ENCODE results near the gene ASPHD1.

ASPHD1 gene

DNA sequence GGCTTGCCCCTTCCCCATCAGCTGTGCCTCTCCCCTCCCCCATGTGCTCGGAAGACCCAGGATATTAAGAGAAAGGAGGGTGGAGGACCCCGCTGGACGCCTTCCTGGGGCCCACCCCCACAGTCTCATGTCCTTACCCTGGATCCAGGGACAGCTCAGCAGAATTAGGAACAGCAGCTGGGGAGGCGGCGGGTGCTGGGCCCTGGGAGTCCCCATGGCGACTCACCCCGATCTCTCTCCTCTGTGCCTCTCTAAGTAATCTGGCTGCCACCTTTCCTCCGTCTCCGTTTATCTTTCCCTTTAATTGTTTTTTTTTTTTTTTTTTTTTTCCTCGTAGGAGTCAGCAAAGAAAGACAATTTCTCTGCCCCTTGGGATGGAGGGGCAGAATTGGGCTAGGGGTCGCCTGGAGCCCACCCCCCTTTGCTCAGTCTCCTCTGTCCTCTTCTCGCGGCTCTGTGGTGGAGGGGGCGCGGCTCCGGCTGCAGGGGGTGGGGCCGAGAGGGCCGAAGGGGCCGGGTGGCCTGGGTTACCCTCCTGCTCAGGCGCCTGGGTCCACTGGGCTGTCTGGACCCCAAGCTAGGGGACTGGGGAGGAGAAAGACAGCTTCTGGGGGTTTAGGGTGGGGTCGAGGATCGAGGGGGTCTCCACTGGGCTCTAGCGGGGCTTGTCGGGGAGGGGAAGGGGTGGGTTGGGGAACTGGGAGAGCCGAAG lies 1.3 kb upstream of the ASPHD1 start:
- Histone ChIP-seq H3K27ac (ENCODE audit: low read length) (no peak overlapping the region), H3K9ac (ENCODE audit: low read length in 2 of 2) (no peak overlapping the region), H3K4me1 (ENCODE audit: control insufficient read depth, insufficient read depth, low read length) (peaks cover 9% of the 10 kb centered on the region), H3K9me3 (ENCODE audit: control insufficient read depth in 2 of 2, low read length in 2 of 2) (no peaks in the 10 kb centered on the region), H3K36me3 (ENCODE audit: control insufficient read depth in 2 of 2, insufficient read depth in 2 of 2, low read length in 2 of 2) (no peaks in the 10 kb centered on the region), H3K4me3 (ENCODE audit: low read length in 2 of 2) (no peak overlapping the region), H3K27me3 (ENCODE audit: control insufficient read depth in 1 of 2, insufficient read depth in 2 of 2, low read length in 2 of 2) (peaks cover 19 to 21% of the 10 kb centered on the region in 2 donors)

- Histone ChIP-seq H3K4me1 (ENCODE audit: control insufficient read depth, insufficient read depth, low read length) (peaks cover 9% of the 10 kb centered on the region), H3K36me3 (ENCODE audit: control insufficient read depth in 2 of 2, insufficient read depth in 2 of 2, low read length in 2 of 2) (no peaks in the 10 kb centered on the region), H3K9ac (ENCODE audit: low read length in 2 of 2) (no peak within 1 kb of the TSS), H3K9me3 (ENCODE audit: control insufficient read depth in 2 of 2, low read length in 2 of 2) (no peaks in the 10 kb centered on the region), H3K4me3 (ENCODE audit: low read length in 2 of 2) (peak within 1 kb of the TSS; percentile 25 to 63), H3K27ac (ENCODE audit: low read length) (no peak within 1 kb of the TSS), H3K27me3 (ENCODE audit: control insufficient read depth in 1 of 2, insufficient read depth in 2 of 2, low read length in 2 of 2) (peaks cover 19 to 21% of the 10 kb centered on the region in 2 donors)
Measured at GRCh38 chr16:29899516-29900101, 679 bp upstream of the ASPHD1 start, which contains the start of gene SEZ6L2. Gene SEZ6L2, minus strand, starts transcription at chr16:29899550. Its CDS starts 531 bp downstream, at chr16:29899019.

- Histone ChIP-seq H3K4me1 (ENCODE audit: control insufficient read depth, insufficient read depth, low read length) (peaks cover 9% of the 10 kb centered on the region), H3K27ac (ENCODE audit: low read length) (no peak overlapping the region), H3K9ac (ENCODE audit: low read length in 2 of 2) (no peak overlapping the region), H3K27me3 (ENCODE audit: control insufficient read depth in 1 of 2, insufficient read depth in 2 of 2, low read length in 2 of 2) (peaks cover 19 to 21% of the 10 kb centered on the region in 2 donors), H3K9me3 (ENCODE audit: control insufficient read depth in 2 of 2, low read length in 2 of 2) (no peaks in the 10 kb centered on the region), H3K36me3 (ENCODE audit: control insufficient read depth in 2 of 2, insufficient read depth in 2 of 2, low read length in 2 of 2) (no peaks in the 10 kb centered on the region), H3K4me3 (ENCODE audit: low read length in 2 of 2) (peak overlapping the region; percentile 25 to 63)
Measured at GRCh38 chr16:29900888-29901606, 759 bp downstream of the ASPHD1 start.

DNA sequence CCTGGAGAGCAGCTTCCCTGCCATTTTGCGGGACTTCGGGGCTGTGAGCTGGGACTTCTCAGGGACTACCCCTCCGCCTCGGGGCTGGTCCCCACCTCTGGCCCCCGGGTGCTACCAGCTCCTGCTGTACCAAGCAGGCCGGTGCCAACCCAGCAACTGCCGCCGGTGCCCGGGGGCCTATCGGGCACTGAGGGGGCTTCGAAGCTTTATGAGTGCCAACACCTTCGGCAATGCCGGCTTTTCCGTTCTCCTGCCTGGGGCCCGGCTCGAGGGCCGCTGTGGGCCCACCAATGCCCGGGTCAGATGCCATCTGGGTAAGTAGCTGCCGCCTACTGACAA lies 1.3 kb downstream of the ASPHD1 start:
- H3K27me3 ChIP-seq (ENCODE audit: control insufficient read depth in 1 of 2, insufficient read depth in 2 of 2, low read length in 2 of 2): peaks cover 18 to 21% of the 10 kb centered on the region in 2 donors
- H3K36me3 ChIP-seq (ENCODE audit: control insufficient read depth in 2 of 2, insufficient read depth in 2 of 2, low read length in 2 of 2): no peaks in the 10 kb centered on the region
- no peak overlapping the region for H3K9ac ChIP-seq (ENCODE audit: low read length in 2 of 2)
- H3K4me3 ChIP-seq (ENCODE audit: low read length in 2 of 2): no peak overlapping the region
- no peak overlapping the region for H3K27ac ChIP-seq (ENCODE audit: low read length)
- H3K4me1 ChIP-seq (ENCODE audit: control insufficient read depth, insufficient read depth, low read length): peaks cover 9% of the 10 kb centered on the region
- H3K9me3 ChIP-seq (ENCODE audit: control insufficient read depth in 2 of 2, low read length in 2 of 2): no peaks in the 10 kb centered on the region

DNA sequence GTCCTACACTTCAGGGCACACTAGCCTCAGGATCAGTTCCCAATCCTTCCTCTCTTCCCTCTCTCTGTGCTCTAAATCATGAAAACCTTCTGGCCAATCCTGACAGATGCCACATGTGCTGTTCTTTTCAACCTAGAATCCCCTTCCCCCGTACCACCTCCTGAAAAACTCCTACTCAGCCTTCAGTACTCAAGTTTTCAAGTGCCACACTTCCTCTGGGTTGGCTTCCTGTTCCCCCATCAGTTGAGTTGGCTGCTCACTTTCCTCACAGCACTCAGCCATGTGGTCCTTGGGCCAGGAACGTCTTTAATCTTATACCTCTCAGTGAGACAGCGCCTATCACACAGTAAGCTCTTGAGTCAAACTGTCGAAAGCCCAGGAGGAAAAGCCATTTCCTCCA lies 3.3 kb downstream of the ASPHD1 start:
- Histone ChIP-seq H3K4me3 (ENCODE audit: low read length in 2 of 2) (no peak overlapping the region), H3K9me3 (ENCODE audit: control insufficient read depth in 2 of 2, low read length in 2 of 2) (no peaks in the 10 kb centered on the region), H3K27me3 (ENCODE audit: control insufficient read depth in 1 of 2, insufficient read depth in 2 of 2, low read length in 2 of 2) (peaks cover 4 to 6% of the 10 kb centered on the region in 2 donors), H3K27ac (ENCODE audit: low read length) (no peak overlapping the region), H3K36me3 (ENCODE audit: control insufficient read depth in 2 of 2, insufficient read depth in 2 of 2, low read length in 2 of 2) (no peaks in the 10 kb centered on the region), H3K9ac (ENCODE audit: low read length in 2 of 2) (no peak overlapping the region), H3K4me1 (ENCODE audit: control insufficient read depth, insufficient read depth, low read length) (peaks cover 9% of the 10 kb centered on the region)

- Histone ChIP-seq H3K27me3 (ENCODE audit: control insufficient read depth in 1 of 2, insufficient read depth in 2 of 2, low read length in 2 of 2) (peaks cover 2% of the 10 kb centered on the region in 2 donors), H3K27ac (ENCODE audit: low read length) (no peak overlapping the region), H3K9ac (ENCODE audit: low read length in 2 of 2) (no peak overlapping the region), H3K36me3 (ENCODE audit: control insufficient read depth in 2 of 2, insufficient read depth in 2 of 2, low read length in 2 of 2) (no peaks in the 10 kb centered on the region), H3K9me3 (ENCODE audit: control insufficient read depth in 2 of 2, low read length in 2 of 2) (no peaks in the 10 kb centered on the region), H3K4me3 (ENCODE audit: low read length in 2 of 2) (no peak overlapping the region), H3K4me1 (ENCODE audit: control insufficient read depth, insufficient read depth, low read length) (peaks cover 4% of the 10 kb centered on the region)
Measured at GRCh38 chr16:29904947-29905346, 4.7 kb downstream of the ASPHD1 start.

DNA sequence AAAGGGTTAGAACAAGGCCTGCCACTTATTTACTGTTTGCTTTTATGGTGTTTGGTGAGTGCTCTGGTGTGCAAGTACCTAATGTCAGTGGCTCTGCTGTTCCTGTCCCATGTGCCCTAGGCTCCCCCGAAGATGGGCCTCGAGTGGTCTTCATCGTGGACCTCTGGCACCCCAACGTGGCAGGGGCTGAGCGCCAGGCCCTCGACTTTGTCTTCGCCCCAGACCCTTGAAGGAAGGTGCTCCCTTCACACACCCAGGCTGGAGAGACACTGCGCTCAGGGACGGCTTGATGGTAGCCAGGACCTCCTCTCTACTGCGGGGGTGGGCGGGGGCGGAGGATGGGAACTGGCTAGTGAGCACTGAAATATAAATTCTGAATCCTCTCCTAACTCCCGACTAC lies 5.4 kb downstream of the ASPHD1 start:
- H3K36me3 ChIP-seq (ENCODE audit: control insufficient read depth in 2 of 2, insufficient read depth in 2 of 2, low read length in 2 of 2): no peaks in the 10 kb centered on the region
- peaks cover 2% of the 10 kb centered on the region in 2 donors for H3K27me3 ChIP-seq (ENCODE audit: control insufficient read depth in 1 of 2, insufficient read depth in 2 of 2, low read length in 2 of 2)
- no peak overlapping the region for H3K9ac ChIP-seq (ENCODE audit: low read length in 2 of 2)
- no peak overlapping the region for H3K4me3 ChIP-seq (ENCODE audit: low read length in 2 of 2)
- no peak overlapping the region for H3K27ac ChIP-seq (ENCODE audit: low read length)
- H3K9me3 ChIP-seq (ENCODE audit: control insufficient read depth in 2 of 2, low read length in 2 of 2): no peaks in the 10 kb centered on the region
- H3K4me1 ChIP-seq (ENCODE audit: control insufficient read depth, insufficient read depth, low read length): peaks cover under 1% of the 10 kb centered on the region

- Histone ChIP-seq H3K27me3 (ENCODE audit: control insufficient read depth in 1 of 2, insufficient read depth in 2 of 2, low read length in 2 of 2) (no peaks in the 10 kb centered on the region), H3K27ac (ENCODE audit: low read length) (no peak overlapping the region), H3K9me3 (ENCODE audit: control insufficient read depth in 2 of 2, low read length in 2 of 2) (no peaks in the 10 kb centered on the region), H3K36me3 (ENCODE audit: control insufficient read depth in 2 of 2, insufficient read depth in 2 of 2, low read length in 2 of 2) (no peaks in the 10 kb centered on the region), H3K4me3 (ENCODE audit: low read length in 2 of 2) (no peak overlapping the region), H3K4me1 (ENCODE audit: control insufficient read depth, insufficient read depth, low read length) (no peaks in the 10 kb centered on the region), H3K9ac (ENCODE audit: low read length in 2 of 2) (no peak overlapping the region)
Measured at GRCh38 chr16:29906520-29907244, 6.4 kb downstream of the ASPHD1 start.

DNA sequence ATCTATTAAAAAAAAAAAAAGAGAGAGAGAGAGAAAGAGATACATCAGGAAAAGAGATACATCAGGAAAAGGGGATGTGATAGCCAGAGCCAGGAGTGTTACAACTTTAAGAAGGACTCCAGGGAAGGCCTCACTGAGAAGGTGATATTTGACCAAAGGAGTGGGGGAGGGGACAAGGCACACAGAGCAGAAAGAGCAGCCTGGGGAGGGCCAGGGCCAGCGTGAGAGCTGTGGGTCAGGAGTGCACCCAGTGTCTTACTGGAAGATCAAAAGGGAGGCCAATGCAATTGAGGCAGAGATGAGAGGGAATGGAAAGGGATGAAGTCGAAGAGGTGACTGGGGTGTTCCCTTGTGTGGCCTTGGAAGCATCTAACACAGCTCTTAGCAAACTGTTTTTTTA lies 7.7 kb downstream of the ASPHD1 start:
- Histone ChIP-seq H3K9me3 (ENCODE audit: control insufficient read depth in 2 of 2, low read length in 2 of 2) (no peaks in the 10 kb centered on the region), H3K36me3 (ENCODE audit: control insufficient read depth in 2 of 2, insufficient read depth in 2 of 2, low read length in 2 of 2) (no peaks in the 10 kb centered on the region), H3K4me1 (ENCODE audit: control insufficient read depth, insufficient read depth, low read length) (no peaks in the 10 kb centered on the region), H3K4me3 (ENCODE audit: low read length in 2 of 2) (no peak overlapping the region), H3K27ac (ENCODE audit: low read length) (no peak overlapping the region), H3K9ac (ENCODE audit: low read length in 2 of 2) (no peak overlapping the region), H3K27me3 (ENCODE audit: control insufficient read depth in 1 of 2, insufficient read depth in 2 of 2, low read length in 2 of 2) (no peaks in the 10 kb centered on the region)

- Histone ChIP-seq H3K9me3 (ENCODE audit: control insufficient read depth in 2 of 2, low read length in 2 of 2) (no peaks in the 10 kb centered on the region), H3K4me3 (ENCODE audit: low read length in 2 of 2) (no peak overlapping the region), H3K36me3 (ENCODE audit: control insufficient read depth in 2 of 2, insufficient read depth in 2 of 2, low read length in 2 of 2) (no peaks in the 10 kb centered on the region), H3K27ac (ENCODE audit: low read length) (no peak overlapping the region), H3K4me1 (ENCODE audit: control insufficient read depth, insufficient read depth, low read length) (no peaks in the 10 kb centered on the region), H3K9ac (ENCODE audit: low read length in 2 of 2) (no peak overlapping the region), H3K27me3 (ENCODE audit: control insufficient read depth in 1 of 2, insufficient read depth in 2 of 2, low read length in 2 of 2) (no peaks in the 10 kb centered on the region)
Measured at GRCh38 chr16:29908719-29909220, 8.5 kb downstream of the ASPHD1 start.

All from stomach smooth muscle (tissue), 2 donors.